Subcutaneous abdominal adipose tissue (tissue), 5 donors: ENCODE measurements around the gene HS6ST3.

Experiments
- H3K27ac ChIP-seq: one replicate; pipeline ENCODE4 v1.7.0; 2013; ENCODE audit warnings: low read depth, mild to moderate bottlenecking, inconsistent platforms, low read length, moderate library complexity
- H3K27me3 ChIP-seq, 5 donors: one replicate each; pipeline ENCODE4 v1.7.0; 2013; ENCODE audit warnings: low read length in 5 of 5, inconsistent platforms in 1 of 5; ENCODE audit not compliant: control insufficient read depth in 5 of 5, insufficient read depth in 4 of 5
- H3K36me3 ChIP-seq, 5 donors: one replicate each; pipeline ENCODE4 v1.7.0; 2013; ENCODE audit warnings: low read length in 5 of 5; ENCODE audit not compliant: control insufficient read depth in 5 of 5, insufficient read depth in 5 of 5
- H3K4me1 ChIP-seq, 5 donors: one replicate each; pipeline ENCODE4 v1.7.0; 2013; ENCODE audit warnings: low read length in 5 of 5, mild to moderate bottlenecking in 3 of 5, moderate library complexity in 1 of 5; ENCODE audit not compliant: control insufficient read depth in 5 of 5, insufficient read depth in 5 of 5
- H3K4me3 ChIP-seq, 5 donors: one replicate each; pipeline ENCODE4 v1.7.0; 2013; ENCODE audit warnings: low read length in 5 of 5, low read depth in 1 of 5
- H3K9ac ChIP-seq, 5 donors: one replicate each; pipeline ENCODE4 v1.7.0; 2013; ENCODE audit warnings: low read length in 5 of 5, mild to moderate bottlenecking in 4 of 5, moderate library complexity in 3 of 5
- H3K9me3 ChIP-seq, 5 donors: one replicate each; pipeline ENCODE4 v1.7.0; 2013; ENCODE audit warnings: low read length in 5 of 5; ENCODE audit not compliant: control insufficient read depth in 5 of 5
- donor health status: healthy.
- donor health status: healthy.
- donor health status: healthy.
- donor health status: healthy.
- donor health status: healthy.

The HS6ST3 gene

DNA sequence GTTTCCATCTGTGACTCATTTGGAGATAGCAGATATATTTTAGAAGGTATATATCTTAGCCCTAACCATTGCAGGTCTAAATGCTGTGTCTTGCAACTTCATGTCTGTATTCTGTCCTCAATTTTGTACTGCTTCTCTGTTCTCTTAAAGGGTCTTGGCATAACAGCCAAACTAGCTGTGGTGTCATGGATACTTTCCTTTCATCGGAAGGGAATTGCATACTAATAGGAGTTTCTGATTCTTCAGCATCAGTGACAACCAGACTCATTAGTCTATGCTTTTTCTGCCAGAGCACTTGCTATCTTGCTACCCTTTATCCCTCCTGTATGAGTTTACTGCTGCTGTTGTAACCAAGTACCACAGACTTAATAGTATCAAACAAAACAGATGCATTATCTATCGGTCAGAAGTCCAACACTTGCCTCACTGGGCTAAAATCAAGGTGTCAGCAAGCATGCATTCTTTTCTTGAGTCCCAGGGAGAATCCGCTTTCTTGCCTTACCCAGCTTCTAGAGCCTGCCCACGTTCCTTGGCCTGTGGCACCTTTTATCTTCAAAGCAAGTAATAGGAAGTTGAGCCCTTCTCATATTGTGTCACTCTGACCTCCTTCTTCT lies 253.1 kb downstream of the HS6ST3 start:
- H3K4me3 ChIP-seq: no peak overlapping the region
- H3K9me3 ChIP-seq: no peaks in the 10 kb centered on the region
- H3K36me3 ChIP-seq: no peaks in the 10 kb centered on the region
- H3K4me1 ChIP-seq: no peaks in the 10 kb centered on the region
- H3K27me3 ChIP-seq: no peaks in the 10 kb centered on the region
- no peak overlapping the region for H3K27ac ChIP-seq
- H3K9ac ChIP-seq: no peak overlapping the region

GRCh38 chr13:96346921-96347320 lies 257.0 kb downstream of the HS6ST3 start:
- Histone ChIP-seq H3K27ac (no peak overlapping the region), H3K9me3 (no peaks in the 10 kb centered on the region)

DNA sequence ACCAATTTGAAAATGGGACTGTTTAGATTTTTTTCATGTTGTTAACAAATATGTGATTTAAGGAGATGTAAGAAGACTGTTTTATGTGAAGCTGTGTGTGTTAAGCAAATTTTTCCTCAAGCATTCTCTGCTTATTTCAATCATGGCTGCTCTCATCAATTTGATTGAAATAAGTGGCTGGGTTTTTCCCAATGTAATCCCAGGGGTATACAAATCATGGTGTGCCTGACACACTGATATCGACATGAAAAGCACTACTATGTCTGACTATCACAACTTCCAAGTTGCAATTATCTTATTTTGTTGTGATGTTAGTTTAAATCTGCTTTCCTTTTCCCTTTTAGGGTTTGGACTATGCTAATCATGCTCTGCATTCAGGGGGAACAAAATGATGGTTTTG lies 283.7 kb downstream of the HS6ST3 start:
- H3K27ac ChIP-seq: no peak overlapping the region
- no peak overlapping the region for H3K9ac ChIP-seq
- no peaks in the 10 kb centered on the region for H3K4me1 ChIP-seq
- H3K4me3 ChIP-seq: no peak overlapping the region
- no peaks in the 10 kb centered on the region for H3K27me3 ChIP-seq
- H3K9me3 ChIP-seq: no peaks in the 10 kb centered on the region
- no peaks in the 10 kb centered on the region for H3K36me3 ChIP-seq

More at GRCh38 chr13:96346921-96347320, 257.0 kb downstream of the HS6ST3 start:
- no peak overlapping the region for H3K9ac ChIP-seq
- H3K27me3 ChIP-seq: no peaks in the 10 kb centered on the region
- H3K4me3 ChIP-seq: no peak overlapping the region
- H3K36me3 ChIP-seq: no peaks in the 10 kb centered on the region
- no peaks in the 10 kb centered on the region for H3K4me1 ChIP-seq

DNA sequence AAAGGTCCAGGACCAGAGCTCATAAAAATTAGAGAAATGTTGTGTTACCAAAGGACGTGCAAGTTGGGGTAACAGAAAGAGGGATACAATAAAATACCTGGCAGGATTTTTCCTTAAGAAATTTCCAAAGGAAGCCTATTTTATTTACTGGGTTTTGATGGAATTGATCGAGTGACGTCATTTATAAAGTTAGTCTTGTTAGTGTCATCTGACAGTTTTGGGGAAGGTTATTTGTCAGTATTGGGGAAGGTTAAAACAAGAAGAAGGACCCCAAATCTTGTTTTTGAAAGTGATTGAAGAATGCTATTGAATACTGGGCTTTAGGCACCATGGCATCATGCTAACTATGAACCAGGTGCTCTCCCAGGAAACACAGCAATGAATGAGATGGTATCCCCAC lies 287.9 kb downstream of the HS6ST3 start:
- no peak overlapping the region for H3K9ac ChIP-seq
- H3K27ac ChIP-seq: no peak overlapping the region
- no peaks in the 10 kb centered on the region for H3K4me1 ChIP-seq
- no peak overlapping the region for H3K4me3 ChIP-seq
- no peaks in the 10 kb centered on the region for H3K36me3 ChIP-seq
- H3K27me3 ChIP-seq: no peaks in the 10 kb centered on the region
- H3K9me3 ChIP-seq: no peaks in the 10 kb centered on the region

DNA sequence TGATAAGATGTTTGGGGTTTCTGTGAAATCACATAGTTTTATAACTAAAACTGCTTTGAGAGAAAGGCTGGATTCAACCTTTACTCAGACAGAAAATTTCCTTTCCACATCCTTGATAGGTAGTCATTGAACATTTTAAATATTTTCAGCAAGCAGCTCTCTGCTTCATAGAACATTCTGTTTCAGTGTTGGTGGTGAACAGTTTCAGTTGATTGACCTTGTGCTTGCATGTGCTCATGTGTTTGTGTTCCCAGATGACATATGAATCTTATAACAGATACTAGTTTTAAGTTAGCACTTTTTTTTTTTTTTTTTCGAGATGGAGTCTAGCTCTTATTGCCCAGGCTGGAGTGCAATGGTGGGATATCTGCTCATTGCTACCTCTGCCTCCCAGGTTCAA lies 290.1 kb downstream of the HS6ST3 start:
- H3K27me3 ChIP-seq: peaks cover 0 to 3% (median 0%) of the 10 kb centered on the region in 5 donors
- H3K36me3 ChIP-seq: no peaks in the 10 kb centered on the region
- H3K9me3 ChIP-seq: no peaks in the 10 kb centered on the region
- no peak overlapping the region for H3K4me3 ChIP-seq
- no peak overlapping the region for H3K9ac ChIP-seq
- H3K4me1 ChIP-seq: no peaks in the 10 kb centered on the region
- H3K27ac ChIP-seq: no peak overlapping the region

- Histone ChIP-seq H3K36me3 (no peaks in the 10 kb centered on the region), H3K4me3 (no peak overlapping the region), H3K27ac (no peak overlapping the region)
These were observed 291.8 kb downstream of the HS6ST3 start for GRCh38 chr13:96381681-96382080.

GRCh38 chr13:96388598-96388997 lies 298.7 kb downstream of the HS6ST3 start:
- Histone ChIP-seq H3K4me1 (no peaks in the 10 kb centered on the region), H3K27ac (no peak overlapping the region), H3K36me3 (no peaks in the 10 kb centered on the region), H3K4me3 (no peak overlapping the region), H3K27me3 (peaks cover 0 to under 1% (median 0%) of the 10 kb centered on the region in 5 donors), H3K9me3 (no peaks in the 10 kb centered on the region), H3K9ac (no peak overlapping the region)

More at GRCh38 chr13:96381681-96382080, 291.8 kb downstream of the HS6ST3 start:
- Histone ChIP-seq H3K9ac (no peak overlapping the region), H3K4me1 (no peaks in the 10 kb centered on the region), H3K9me3 (no peaks in the 10 kb centered on the region), H3K27me3 (peaks cover 0 to 3% (median 0%) of the 10 kb centered on the region in 5 donors)

DNA sequence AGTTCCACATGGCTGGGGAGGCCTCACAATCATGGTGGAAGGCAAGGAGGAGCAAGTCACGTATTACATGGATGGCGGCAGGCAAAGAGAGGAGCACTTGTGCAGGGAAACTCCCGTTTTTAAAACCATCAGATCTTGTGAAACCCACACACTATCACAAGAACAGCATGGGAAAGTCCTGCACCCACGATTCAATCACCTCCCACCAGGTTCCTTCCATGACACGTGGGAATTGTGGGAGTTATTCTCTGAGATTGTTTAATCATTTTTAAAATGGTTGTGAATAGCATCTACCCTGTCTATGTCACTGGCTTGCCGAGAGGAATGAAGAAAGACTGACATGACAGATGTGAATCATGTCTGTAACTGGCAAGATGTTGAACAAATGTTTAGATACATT lies 301.7 kb downstream of the HS6ST3 start:
- H3K4me1 ChIP-seq: no peaks in the 10 kb centered on the region
- no peak overlapping the region for H3K27ac ChIP-seq
- H3K36me3 ChIP-seq: no peaks in the 10 kb centered on the region
- no peaks in the 10 kb centered on the region for H3K9me3 ChIP-seq
- H3K4me3 ChIP-seq: no peak overlapping the region
- no peak overlapping the region for H3K9ac ChIP-seq
- no peaks in the 10 kb centered on the region for H3K27me3 ChIP-seq

GRCh38 chr13:96397807-96398206 lies 307.9 kb downstream of the HS6ST3 start:
- Histone ChIP-seq H3K4me1 (no peaks in the 10 kb centered on the region), H3K9ac (no peak overlapping the region), H3K4me3 (no peak overlapping the region), H3K36me3 (no peaks in the 10 kb centered on the region), H3K9me3 (no peaks in the 10 kb centered on the region), H3K27ac (no peak overlapping the region), H3K27me3 (no peaks in the 10 kb centered on the region)

GRCh38 chr13:96398486-96398885 lies 308.6 kb downstream of the HS6ST3 start:
- no peak overlapping the region for H3K9ac ChIP-seq
- no peaks in the 10 kb centered on the region for H3K4me1 ChIP-seq
- H3K36me3 ChIP-seq: no peaks in the 10 kb centered on the region
- no peaks in the 10 kb centered on the region for H3K9me3 ChIP-seq
- no peak overlapping the region for H3K4me3 ChIP-seq
- H3K27ac ChIP-seq: no peak overlapping the region
- no peaks in the 10 kb centered on the region for H3K27me3 ChIP-seq
